ENCODE results near the gene SCYGR3. TPM values are rescaled to one million over a fixed set of nuclear protein-coding genes. Genes with fewer than 3 reads are reported as not detected.

Gene SCYGR3
- total and polyA plus RNA-seq, 2 donors (not counting 3 experiments of a cell fraction or from before 2014, with no cell fraction given): not detected

DNA sequence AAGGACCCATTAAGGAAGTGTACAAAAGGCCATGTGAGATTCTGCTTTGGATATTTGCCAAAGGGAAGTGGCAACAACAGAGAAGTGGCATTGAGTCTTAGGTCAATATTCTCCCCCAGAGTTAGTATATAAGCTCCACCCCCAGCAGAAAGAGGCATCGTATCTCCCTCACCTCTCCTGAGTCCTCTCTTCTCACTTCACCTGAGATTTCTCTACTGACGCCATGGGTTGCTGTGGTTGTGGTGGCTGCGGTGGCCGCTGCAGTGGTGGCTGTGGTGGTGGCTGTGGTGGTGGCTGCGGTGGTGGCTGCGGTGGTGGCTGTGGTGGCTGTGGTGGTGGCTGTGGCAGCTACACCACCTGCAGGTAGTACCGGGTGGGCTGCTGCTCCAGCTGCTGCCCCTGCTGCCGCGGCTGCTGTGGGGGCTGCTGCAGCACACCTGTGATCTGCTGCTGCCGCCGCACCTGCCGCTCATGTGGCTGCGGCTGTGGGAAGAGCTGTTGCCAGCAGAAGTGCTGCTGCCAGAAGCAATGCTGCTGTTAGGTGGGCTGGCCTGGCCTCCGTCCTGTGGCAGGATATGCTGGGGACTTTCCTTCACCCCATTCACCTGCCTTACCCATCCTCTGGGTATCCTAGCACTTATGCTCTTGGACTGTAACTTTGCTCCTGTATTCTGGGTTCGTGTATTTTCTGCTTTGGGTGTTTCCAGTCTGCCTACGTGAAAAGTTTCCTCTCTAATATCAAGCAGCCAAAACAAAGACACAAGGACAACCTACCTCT, 5.9 kb downstream of the SCYGR3 start:
- H3K27me3 ChIP-seq (ENCODE audit: control insufficient read depth in 2 of 2, insufficient read depth in 2 of 2, low read length in 2 of 2): no peaks in the 10 kb centered on the region
- intact Hi-C loops (cut with micrococcal nuclease): no loop called here
- no peak for DNase-seq (ENCODE audit: low read depth, low spot score)
- CTCF ChIA-PET: interaction anchor here (0.6 to 1.4 kb wide), 2 partner anchors 12 to 178 kb away, joined by 3 read pairs; no protein-coding TSS in a partner anchor
- TF ChIP-seq, protein P1, sequence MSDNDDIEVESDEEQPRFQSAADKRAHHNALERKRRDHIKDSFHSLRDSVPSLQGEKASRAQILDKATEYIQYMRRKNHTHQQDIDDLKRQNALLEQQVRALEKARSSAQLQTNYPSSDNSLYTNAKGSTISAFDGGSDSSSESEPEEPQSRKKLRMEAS (IDR thresholded peaks at IDR 0.05; ENCODE audit: insufficient read depth, insufficient read length): no peak
- TF ChIP-seq POLR2A (IDR thresholded peaks at IDR 0.05; ENCODE audit: low read depth, low read length) (no peak), FOS (IDR thresholded peaks at IDR 0.05; ENCODE audit: borderline replicate concordance, insufficient read depth, low read length) (no peak), MYC (IDR thresholded peaks at IDR 0.05; ENCODE audit: low read depth, low read length) (no peak), EZH2 (IDR thresholded peaks at IDR 0.05; ENCODE audit: borderline replicate concordance, low read depth, low read length, severe bottlenecking) (no peak), POLR2AphosphoS5 (IDR thresholded peaks at IDR 0.05; ENCODE audit: insufficient read depth, low read depth, low read length) (no peak), JUN (IDR thresholded peaks at IDR 0.05; ENCODE audit: borderline replicate concordance, insufficient read depth, insufficient read length, low read depth) (no peak), GATA2 (IDR thresholded peaks at IDR 0.05; ENCODE audit: insufficient read depth, insufficient read length, low read depth, low read length) (no peak)
- TF ChIP-seq, protein P2, sequence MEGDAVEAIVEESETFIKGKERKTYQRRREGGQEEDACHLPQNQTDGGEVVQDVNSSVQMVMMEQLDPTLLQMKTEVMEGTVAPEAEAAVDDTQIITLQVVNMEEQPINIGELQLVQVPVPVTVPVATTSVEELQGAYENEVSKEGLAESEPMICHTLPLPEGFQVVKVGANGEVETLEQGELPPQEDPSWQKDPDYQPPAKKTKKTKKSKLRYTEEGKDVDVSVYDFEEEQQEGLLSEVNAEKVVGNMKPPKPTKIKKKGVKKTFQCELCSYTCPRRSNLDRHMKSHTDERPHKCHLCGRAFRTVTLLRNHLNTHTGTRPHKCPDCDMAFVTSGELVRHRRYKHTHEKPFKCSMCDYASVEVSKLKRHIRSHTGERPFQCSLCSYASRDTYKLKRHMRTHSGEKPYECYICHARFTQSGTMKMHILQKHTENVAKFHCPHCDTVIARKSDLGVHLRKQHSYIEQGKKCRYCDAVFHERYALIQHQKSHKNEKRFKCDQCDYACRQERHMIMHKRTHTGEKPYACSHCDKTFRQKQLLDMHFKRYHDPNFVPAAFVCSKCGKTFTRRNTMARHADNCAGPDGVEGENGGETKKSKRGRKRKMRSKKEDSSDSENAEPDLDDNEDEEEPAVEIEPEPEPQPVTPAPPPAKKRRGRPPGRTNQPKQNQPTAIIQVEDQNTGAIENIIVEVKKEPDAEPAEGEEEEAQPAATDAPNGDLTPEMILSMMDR (IDR thresholded peaks at IDR 0.05; ENCODE audit: extremely low read depth in 1 of 2, insufficient read depth in 1 of 2, low read depth in 1 of 2, low read length in 2 of 2): no peak
- POLR2A ChIA-PET: no interaction called here
- no peak overlapping the region for H3K27ac ChIP-seq (ENCODE audit: insufficient read depth, low read depth, low read length)
- H2AFZ ChIP-seq (ENCODE audit: low read depth, low read length): no peak overlapping the region
- dilution Hi-C loops (cut with MboI; ENCODE audit: extremely low pct_ligation_motif_present, low sequenced_read_pairs): no loop called here
- H3K9me1 ChIP-seq (replicated peaks; ENCODE audit: control insufficient read depth, extremely low read depth, insufficient read depth, low read length): no peaks in the 10 kb centered on the region
- H3K4me3 ChIP-seq (replicated peaks in 1 of 3; ENCODE audit: insufficient read depth in 1 of 3, low read depth in 1 of 3, low read length in 3 of 3): no peak overlapping the region
- H4K20me1 ChIP-seq (replicated peaks; ENCODE audit: control insufficient read depth, extremely low read depth, insufficient read depth, low read length): no peaks in the 10 kb centered on the region
- FAIRE-seq: no peak
- no peaks in the 10 kb centered on the region for H3K79me2 ChIP-seq (ENCODE audit: control insufficient read depth, insufficient read depth, low read length)
- no TSS peak for BruUV-seq (replicated peaks)
- no peak overlapping the region for H3K9ac ChIP-seq (replicated peaks; ENCODE audit: extremely low read depth, insufficient read depth, low read length)
- no peak overlapping the region for H3K4me2 ChIP-seq (ENCODE audit: insufficient read depth, low read length)
- H3K4me1 ChIP-seq (ENCODE audit: control insufficient read depth, extremely low read depth, insufficient read depth, low read length): no peaks in the 10 kb centered on the region
- H3K36me3 ChIP-seq (ENCODE audit: control insufficient read depth in 2 of 2, extremely low read depth in 1 of 2, insufficient read depth in 2 of 2, low read length in 2 of 2): no peaks in the 10 kb centered on the region
- H3K9me3 ChIP-seq (replicated peaks; ENCODE audit: control insufficient read depth, insufficient read depth, low read length): no peaks in the 10 kb centered on the region

Data from endothelial cell of umbilical vein (primary cell).